ENCODE data around the gene TIMP2. TPM values are rescaled to one million over a fixed set of nuclear protein-coding genes. Genes with fewer than 3 reads are reported as not detected.

TIMP2 gene
- 131 and 164 TPM in 2 replicates for total RNA-seq

GRCh38 chr17:78925234-78925633 lies at the start of gene TIMP2:
TSS of gene TIMP2 (minus strand) at chr17:78925387. CDS start at chr17:78925088, 299 bp downstream.

GRCh38 chr17:78903101-78903779 lies 21.9 kb downstream of the TIMP2 start, which contains the start of gene CEP295NL:
TSS of gene CEP295NL (minus strand) at chr17:78903201. CDS start at chr17:78901828, 1,373 bp downstream.

GRCh38 chr17:78840780-78841611 lies 84.2 kb downstream of the TIMP2 start, which contains the start of gene USP36:
TSS of gene USP36 (minus strand) at chr17:78840814. CDS start at chr17:78836363, 4,451 bp downstream.

Other genes with a start within 250 kb of the TIMP2 start
- gene CYTH1, start 143.1 kb downstream of the TIMP2 start, total RNA-seq: 14.2 and 18.6 TPM in 2 replicates
- gene USP36, start 84.6 kb downstream of the TIMP2 start, total RNA-seq: 43.5 and 49.0 TPM in 2 replicates
- gene CEP295NL, start 22.2 kb downstream of the TIMP2 start, total RNA-seq: 2.0 and 3.0 TPM in 2 replicates
- gene LGALS3BP, start 54.5 kb upstream of the TIMP2 start, total RNA-seq: 285 and 680 TPM in 2 replicates
- gene CANT1, start 84.4 kb upstream of the TIMP2 start, total RNA-seq: 105 and 137 TPM in 2 replicates
- 80.6 and 220 TPM in 2 replicates for gene C1QTNF1, start 98.8 kb upstream of the TIMP2 start, total RNA-seq
- gene ENGASE, start 149.4 kb upstream of the TIMP2 start, total RNA-seq: 10.9 and 12.9 TPM in 2 replicates